ENCODE results near the gene ARHGAP1. TPM values are rescaled to one million over a fixed set of nuclear protein-coding genes. Genes with fewer than 3 reads are reported as not detected.

The ARHGAP1 gene
- total and polyA plus RNA-seq, 2 of the 4 experiments (the other 2 are of a cell fraction), result 46.6 to 78.8 TPM

GRCh38 chr11:46697723-46698122, 2.7 kb downstream of the ARHGAP1 start:
- Histone ChIP-seq H3K23ac (ENCODE audit: low read depth, low read length) (peak overlapping the region; percentile 79), H4K20me1 (ENCODE audit: insufficient read depth, low read length) (peaks cover 12% of the 10 kb centered on the region; the same call in 1 of the 2 replicates), H4K5ac (ENCODE audit: low read depth, low read length) (0 out of 2 replicates have a peak overlapping the region, but pooled peaks have one; percentile 7), H4K91ac (ENCODE audit: insufficient read depth, low read depth, low read length) (no peak overlapping the region), H3K9ac (ENCODE audit: low read depth, low read length) (no peak overlapping the region; the same call in 1 of the 2 replicates), H3K36me3 (ENCODE audit: control insufficient read depth, insufficient read depth, low read length) (peaks cover 40% of the 10 kb centered on the region), H3K18ac (ENCODE audit: low read depth, low read length) (no peak overlapping the region), H2AK9ac (replicated peaks; ENCODE audit: low read depth, low read length, poor library complexity) (peak overlapping the region; percentile 56), H4K8ac (ENCODE audit: low read depth in 2 of 2, low read length in 2 of 2) (peak overlapping the region in 1 of 2 experiments; percentile 13; a peak in 2 of 4 replicates), H3K79me1 (ENCODE audit: low read depth in 1 of 2, low read length in 2 of 2) (peaks cover 33 to 80% of the 10 kb centered on the region in 2 experiments), H2AK5ac (ENCODE audit: low read depth, low read length) (0 out of 2 replicates have a peak overlapping the region, but pooled peaks have one; percentile 5), H2BK15ac (ENCODE audit: low read depth, low read length) (no peak overlapping the region), H3K14ac (replicated peaks; ENCODE audit: low read depth, low read length) (peak overlapping the region; percentile 45; the same call in 1 of the 2 replicates), H3K4me2 (ENCODE audit: low read depth, low read length) (peak overlapping the region; percentile 1; the same call in 1 of the 2 replicates), H3K56ac (ENCODE audit: extremely low read depth, insufficient read depth, low read length) (no peak overlapping the region), H3K9me3 (ENCODE audit: control insufficient read depth, insufficient read depth, low read length) (no peaks in the 10 kb centered on the region), H2AFZ (replicated peaks; ENCODE audit: low read length, poor library complexity) (no peak overlapping the region), H3K27me3 (ENCODE audit: control insufficient read depth, insufficient read depth, low read length) (no peaks in the 10 kb centered on the region), H3K27ac (ENCODE audit: insufficient read depth, low read length) (peak overlapping the region; percentile 39; the same call in 1 of the 2 replicates), H3K4me1 (ENCODE audit: control insufficient read depth, insufficient read depth, low read length) (peaks cover 13% of the 10 kb centered on the region), H3K9me1 (ENCODE audit: insufficient read depth, low read length) (peaks cover 12% of the 10 kb centered on the region; the same call in 1 of the 2 replicates), H2BK120ac (ENCODE audit: low read depth, low read length) (no peak overlapping the region; the same call in 1 of the 2 replicates), H2BK20ac (ENCODE audit: low read depth, low read length) (no peak overlapping the region), H3K4me3 (ENCODE audit: insufficient read depth, low read depth, low read length) (no peak overlapping the region), H2BK5ac (ENCODE audit: low read depth, low read length, poor library complexity, severe bottlenecking) (peak overlapping the region; percentile 25), H3K4ac (ENCODE audit: low read depth, low read length) (peak overlapping the region; percentile 35)
- intact Hi-C loops (cut with micrococcal nuclease) (no loop called here), in situ Hi-C loops (cut with MboI; ENCODE audit: low sequenced_read_pairs) (no loop called here), dilution Hi-C loops (cut with HindIII; ENCODE audit: low sequenced_read_pairs, unreplicated experiment) (no loop called here)
- no peak for ATAC-seq (ENCODE audit: low read depth)
- CTCF ChIA-PET, result interaction anchor here (0.7 kb wide), 1 partner anchor 31 kb away, joined by 3 read pairs; no protein-coding TSS in a partner anchor
- WGBS, 2 experiments (ENCODE audit: extremely low coverage in 2 of 2, insufficient read length in 1 of 2), result no CpG with 5 or more reads among the region's 2 CpGs
- no peak for TF ChIP-seq CEBPB (IDR thresholded peaks at IDR 0.05; ENCODE audit: low read depth, low read length)
- no peak for TF ChIP-seq RAD21 (IDR thresholded peaks at IDR 0.05; ENCODE audit: low read length)
- no peak for TF ChIP-seq MAZ (IDR thresholded peaks at IDR 0.05; ENCODE audit: borderline replicate concordance, low read depth, low read length)
- TF ChIP-seq ELK1 (IDR thresholded peaks at IDR 0.05; ENCODE audit: borderline replicate concordance, low read depth, low read length), result no peak
- no peak for TF ChIP-seq MXI1 (IDR thresholded peaks at IDR 0.05; ENCODE audit: borderline replicate concordance, low read depth, low read length)
- TF ChIP-seq NFE2L2 (IDR thresholded peaks at IDR 0.05; ENCODE audit: low read depth, low read length), result no peak
- no peak for TF ChIP-seq FOS (IDR thresholded peaks at IDR 0.05; ENCODE audit: low read depth, low read length)
- TF ChIP-seq USF2 (IDR thresholded peaks at IDR 0.05; ENCODE audit: low read depth, low read length), result no peak
- no peak for TF ChIP-seq RFX5 (IDR thresholded peaks at IDR 0.05; ENCODE audit: low read depth, low read length)
- TF ChIP-seq SMC3 (IDR thresholded peaks at IDR 0.05; ENCODE audit: low read depth, low read length), result no peak
- TF ChIP-seq CHD1 (IDR thresholded peaks at IDR 0.05; ENCODE audit: low read depth, low read length), result no peak
- TF ChIP-seq RCOR1 (IDR thresholded peaks at IDR 0.05; ENCODE audit: insufficient replicate concordance, low read length), result no peak
- no peak for TF ChIP-seq CTCF (conservative IDR thresholded peaks at IDR 0.05; ENCODE audit: low read depth, low read length)
- BruUV-seq (replicated peaks), result no TSS peak
- DNase-seq, result no peak
- POLR2A ChIA-PET (ENCODE audit: unreplicated experiment), result interaction anchor here (0.6 kb wide), 2 partner anchors 46 to 313 kb away, joined by 5 to 11 read pairs; no protein-coding TSS in a partner anchor
